ENCODE data around the gene MLLT6.

Gene MLLT6

GRCh38 chr17:38702166-38702915 lies 2.7 kb upstream of the MLLT6 start:
- TF ChIP-seq POLR2AphosphoS5 (IDR thresholded peaks at IDR 0.05; ENCODE audit: low read depth, low read length) (peak; percentile 78), SIN3A (IDR thresholded peaks at IDR 0.05; ENCODE audit: borderline replicate concordance, insufficient read depth, low read length) (no peak), REST (IDR thresholded peaks at IDR 0.05; ENCODE audit: insufficient read depth in 1 of 2, low read depth in 2 of 2, low read length in 2 of 2) (0 out of 4 replicates have a peak, but pooled peaks of 1 of the 2 experiments have one; percentile 8), TAF1 (IDR thresholded peaks at IDR 0.05; ENCODE audit: borderline replicate concordance, insufficient read depth, low read length) (peak; percentile 72; the same call in 1 of the 2 replicates), FOXP2 (optimal IDR thresholded peaks at IDR 0.05; ENCODE audit: borderline replicate concordance, extremely low read depth, extremely low read length, insufficient read depth) (no peak)

GRCh38 chr17:38702916-38703741 lies 1.9 kb upstream of the MLLT6 start:
- no peak for TF ChIP-seq SIN3A (IDR thresholded peaks at IDR 0.05; ENCODE audit: borderline replicate concordance, insufficient read depth, low read length)
- no peak for TF ChIP-seq TAF1 (IDR thresholded peaks at IDR 0.05; ENCODE audit: borderline replicate concordance, insufficient read depth, low read length)
- TF ChIP-seq REST (IDR thresholded peaks at IDR 0.05; ENCODE audit: insufficient read depth in 1 of 2, low read depth in 2 of 2, low read length in 2 of 2), result no peak
- TF ChIP-seq POLR2AphosphoS5 (IDR thresholded peaks at IDR 0.05; ENCODE audit: low read depth, low read length), result no peak
- TF ChIP-seq FOXP2 (optimal IDR thresholded peaks at IDR 0.05; ENCODE audit: borderline replicate concordance, extremely low read depth, extremely low read length, insufficient read depth), result no peak

- TF ChIP-seq POLR2AphosphoS5 (IDR thresholded peaks at IDR 0.05; ENCODE audit: low read depth, low read length) (no peak), REST (IDR thresholded peaks at IDR 0.05; ENCODE audit: insufficient read depth in 1 of 2, low read depth in 2 of 2, low read length in 2 of 2) (no peak), TAF1 (IDR thresholded peaks at IDR 0.05; ENCODE audit: borderline replicate concordance, insufficient read depth, low read length) (no peak), SIN3A (IDR thresholded peaks at IDR 0.05; ENCODE audit: borderline replicate concordance, insufficient read depth, low read length) (no peak), FOXP2 (optimal IDR thresholded peaks at IDR 0.05; ENCODE audit: borderline replicate concordance, extremely low read depth, extremely low read length, insufficient read depth) (no peak)
These were observed 1.1 kb upstream of the MLLT6 start for GRCh38 chr17:38703742-38704605.

- no peak for TF ChIP-seq POLR2AphosphoS5 (IDR thresholded peaks at IDR 0.05; ENCODE audit: low read depth, low read length)
- TF ChIP-seq SIN3A (IDR thresholded peaks at IDR 0.05; ENCODE audit: borderline replicate concordance, insufficient read depth, low read length), result no peak
- no peak for TF ChIP-seq REST (IDR thresholded peaks at IDR 0.05; ENCODE audit: insufficient read depth in 1 of 2, low read depth in 2 of 2, low read length in 2 of 2)
- no peak for TF ChIP-seq TAF1 (IDR thresholded peaks at IDR 0.05; ENCODE audit: borderline replicate concordance, insufficient read depth, low read length)
- TF ChIP-seq FOXP2 (optimal IDR thresholded peaks at IDR 0.05; ENCODE audit: borderline replicate concordance, extremely low read depth, extremely low read length, insufficient read depth), result no peak
These were observed 390 bp downstream of the MLLT6 start for GRCh38 chr17:38705523-38705802.
